ENCODE data around the gene SPRED3.

Gene SPRED3

DNA sequence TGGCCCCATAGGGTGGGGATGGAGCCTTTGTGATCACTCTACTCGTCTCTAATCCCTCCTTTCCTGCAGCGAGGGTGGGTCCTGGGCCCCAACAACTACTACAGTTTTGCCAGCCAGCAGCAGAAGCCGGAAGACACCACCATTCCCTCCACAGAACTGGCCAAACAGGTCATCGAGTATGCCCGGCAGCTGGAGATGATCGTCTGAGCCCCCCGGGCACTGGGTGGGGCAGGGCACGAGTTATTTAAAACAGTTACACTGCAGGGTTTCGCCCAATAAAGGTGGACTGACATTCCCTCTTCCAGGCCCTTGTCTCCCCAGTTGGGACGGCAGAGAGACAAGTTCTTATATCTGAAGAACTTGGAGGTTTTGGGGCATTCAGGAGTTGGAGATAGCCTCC is 5.3 kb upstream of the SPRED3 start:
- TF ChIP-seq, protein P1, sequence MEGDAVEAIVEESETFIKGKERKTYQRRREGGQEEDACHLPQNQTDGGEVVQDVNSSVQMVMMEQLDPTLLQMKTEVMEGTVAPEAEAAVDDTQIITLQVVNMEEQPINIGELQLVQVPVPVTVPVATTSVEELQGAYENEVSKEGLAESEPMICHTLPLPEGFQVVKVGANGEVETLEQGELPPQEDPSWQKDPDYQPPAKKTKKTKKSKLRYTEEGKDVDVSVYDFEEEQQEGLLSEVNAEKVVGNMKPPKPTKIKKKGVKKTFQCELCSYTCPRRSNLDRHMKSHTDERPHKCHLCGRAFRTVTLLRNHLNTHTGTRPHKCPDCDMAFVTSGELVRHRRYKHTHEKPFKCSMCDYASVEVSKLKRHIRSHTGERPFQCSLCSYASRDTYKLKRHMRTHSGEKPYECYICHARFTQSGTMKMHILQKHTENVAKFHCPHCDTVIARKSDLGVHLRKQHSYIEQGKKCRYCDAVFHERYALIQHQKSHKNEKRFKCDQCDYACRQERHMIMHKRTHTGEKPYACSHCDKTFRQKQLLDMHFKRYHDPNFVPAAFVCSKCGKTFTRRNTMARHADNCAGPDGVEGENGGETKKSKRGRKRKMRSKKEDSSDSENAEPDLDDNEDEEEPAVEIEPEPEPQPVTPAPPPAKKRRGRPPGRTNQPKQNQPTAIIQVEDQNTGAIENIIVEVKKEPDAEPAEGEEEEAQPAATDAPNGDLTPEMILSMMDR (IDR thresholded peaks at IDR 0.05; ENCODE audit: low read depth, low read length, missing control alignments), result no peak
- H3K4me3 ChIP-seq (ENCODE audit: low read depth, low read length), result no peak overlapping the region
- no peak for DNase-seq (ENCODE audit: low read depth)

DNA sequence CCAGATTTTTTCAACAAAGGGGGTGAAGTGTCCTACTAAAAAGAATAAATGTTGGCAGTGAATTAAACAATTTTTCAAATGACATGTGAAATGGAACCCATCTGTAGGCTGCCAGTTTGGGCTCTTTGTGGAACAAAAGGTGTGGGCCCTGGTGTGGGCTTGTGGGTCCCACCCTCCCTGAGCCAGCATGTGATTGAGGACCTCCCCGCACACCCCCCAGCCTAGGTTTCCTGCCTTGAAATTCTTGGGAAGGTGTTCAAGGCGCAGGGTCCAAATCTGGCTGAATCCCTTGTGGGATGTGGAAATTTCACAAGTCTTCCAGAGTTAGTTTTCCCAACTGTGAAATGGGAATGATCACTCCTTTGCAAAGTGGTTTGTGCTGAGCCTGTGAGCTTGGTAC is 4.8 kb upstream of the SPRED3 start:
- DNase-seq (ENCODE audit: low read depth), result no peak
- TF ChIP-seq, protein P1 (IDR thresholded peaks at IDR 0.05; ENCODE audit: low read depth, low read length, missing control alignments), result no peak
- no peak overlapping the region for H3K4me3 ChIP-seq (ENCODE audit: low read depth, low read length)

DNA sequence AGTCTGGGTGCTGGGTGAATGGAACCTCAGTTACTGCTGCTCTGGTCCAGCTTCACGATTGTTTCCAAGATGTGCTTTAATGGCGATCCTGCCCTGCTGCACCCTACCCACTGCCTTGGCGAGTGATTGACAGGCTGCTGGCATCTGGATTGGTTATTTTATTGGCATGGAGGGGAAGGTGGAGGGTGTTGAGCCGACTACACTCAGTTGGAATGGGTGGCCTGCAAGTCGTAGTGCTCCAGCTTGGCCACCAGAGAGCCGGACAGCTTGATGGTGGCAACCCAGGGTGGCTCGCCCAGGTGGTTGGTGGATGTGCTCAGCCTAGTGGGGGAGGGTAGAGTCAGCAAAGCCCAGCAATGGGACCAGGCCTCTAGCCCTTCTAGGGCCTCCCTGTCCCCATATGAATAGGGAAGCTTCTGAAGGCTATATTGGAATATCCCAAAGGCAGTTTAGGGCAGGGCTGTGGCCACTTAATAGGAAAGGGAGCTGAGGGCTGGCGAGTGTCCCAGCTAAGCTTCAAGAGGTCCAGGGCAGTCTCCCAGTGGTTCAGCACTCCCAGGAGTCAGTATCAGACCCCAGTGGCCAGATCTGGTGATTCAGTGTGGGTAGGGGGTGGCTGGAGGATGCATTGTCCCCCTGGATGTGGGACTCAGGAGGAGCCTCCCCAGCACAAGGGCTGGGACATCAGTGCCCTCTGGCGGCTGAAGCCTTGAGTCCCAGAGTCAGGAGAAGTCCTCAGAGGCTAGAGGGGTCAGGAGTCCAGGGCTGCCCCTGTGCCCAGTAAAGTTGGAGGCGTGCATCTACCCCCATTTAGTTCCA is 4.1 kb upstream of the SPRED3 start:
- H3K4me3 ChIP-seq (ENCODE audit: low read depth, low read length), result no peak overlapping the region
- DNase-seq (ENCODE audit: low read depth), result no peak
- TF ChIP-seq, protein P1 (IDR thresholded peaks at IDR 0.05; ENCODE audit: low read depth, low read length, missing control alignments), result peak; percentile 57

DNA sequence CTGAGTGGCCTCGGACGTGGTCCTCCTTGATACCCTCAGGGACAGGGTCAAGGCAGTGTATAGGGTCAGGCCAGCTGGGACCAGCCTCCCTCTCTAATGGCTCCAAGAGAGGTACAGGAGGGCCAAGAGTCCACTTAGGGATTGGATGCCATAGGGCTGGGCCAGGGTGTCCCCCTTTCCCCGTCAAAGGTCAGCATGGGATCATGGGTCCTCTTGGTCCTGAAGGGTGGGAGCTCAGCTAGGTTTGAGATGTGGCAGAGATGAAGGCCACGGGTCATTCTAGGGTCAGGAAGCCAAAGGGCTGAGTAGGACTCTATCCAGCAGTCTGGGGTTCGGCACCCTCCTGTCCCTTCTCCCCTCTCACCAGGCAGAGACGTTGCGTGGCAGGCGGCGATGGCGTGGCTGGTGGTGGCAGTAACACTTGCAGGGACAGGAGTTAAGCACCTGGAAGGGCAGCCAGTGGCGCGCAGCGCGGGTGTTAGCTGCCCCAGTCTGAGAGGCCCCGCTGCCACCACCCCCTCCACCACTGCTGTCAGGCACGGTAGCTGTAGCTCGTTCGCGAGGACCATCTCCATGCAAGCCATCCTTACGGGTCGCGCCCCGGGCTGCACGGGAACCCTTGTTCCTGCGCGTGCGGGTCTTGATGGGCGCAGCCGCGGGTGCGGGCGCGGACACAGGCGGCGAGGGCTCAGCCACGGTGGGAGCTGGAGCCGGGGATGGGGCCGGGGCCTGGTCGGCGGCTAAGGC is 3.3 kb upstream of the SPRED3 start:
- DNase-seq (ENCODE audit: low read depth), result no peak
- TF ChIP-seq, protein P1 (IDR thresholded peaks at IDR 0.05; ENCODE audit: low read depth, low read length, missing control alignments), result no peak
- H3K4me3 ChIP-seq (ENCODE audit: low read depth, low read length), result no peak overlapping the region

DNA sequence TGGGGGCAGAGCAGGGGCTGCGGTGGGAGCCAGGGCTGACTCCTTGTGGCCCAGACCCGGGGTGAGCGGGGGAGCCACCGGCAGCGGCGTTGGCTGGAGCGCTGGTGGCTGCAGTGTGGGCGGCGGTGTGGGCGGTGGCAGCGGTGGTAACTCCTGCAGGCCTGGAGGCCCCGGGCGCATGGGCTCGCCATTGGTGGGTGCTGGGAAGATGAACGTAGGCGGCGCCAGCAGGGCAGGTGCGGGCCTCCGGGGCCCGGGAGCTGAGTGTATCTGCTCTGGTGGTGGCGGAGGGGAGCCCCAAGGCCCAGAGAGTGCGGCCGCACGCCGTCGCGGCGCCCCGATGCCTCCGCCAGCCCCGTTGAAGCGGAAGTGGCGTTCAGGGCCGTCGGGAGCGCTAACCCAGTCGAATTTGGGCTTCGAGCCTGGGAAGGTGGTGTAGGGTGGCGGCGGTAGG is 2.7 kb upstream of the SPRED3 start:
- no peak for DNase-seq (ENCODE audit: low read depth)
- no peak overlapping the region for H3K4me3 ChIP-seq (ENCODE audit: low read depth, low read length)
- TF ChIP-seq, protein P1 (IDR thresholded peaks at IDR 0.05; ENCODE audit: low read depth, low read length, missing control alignments), result no peak

DNA sequence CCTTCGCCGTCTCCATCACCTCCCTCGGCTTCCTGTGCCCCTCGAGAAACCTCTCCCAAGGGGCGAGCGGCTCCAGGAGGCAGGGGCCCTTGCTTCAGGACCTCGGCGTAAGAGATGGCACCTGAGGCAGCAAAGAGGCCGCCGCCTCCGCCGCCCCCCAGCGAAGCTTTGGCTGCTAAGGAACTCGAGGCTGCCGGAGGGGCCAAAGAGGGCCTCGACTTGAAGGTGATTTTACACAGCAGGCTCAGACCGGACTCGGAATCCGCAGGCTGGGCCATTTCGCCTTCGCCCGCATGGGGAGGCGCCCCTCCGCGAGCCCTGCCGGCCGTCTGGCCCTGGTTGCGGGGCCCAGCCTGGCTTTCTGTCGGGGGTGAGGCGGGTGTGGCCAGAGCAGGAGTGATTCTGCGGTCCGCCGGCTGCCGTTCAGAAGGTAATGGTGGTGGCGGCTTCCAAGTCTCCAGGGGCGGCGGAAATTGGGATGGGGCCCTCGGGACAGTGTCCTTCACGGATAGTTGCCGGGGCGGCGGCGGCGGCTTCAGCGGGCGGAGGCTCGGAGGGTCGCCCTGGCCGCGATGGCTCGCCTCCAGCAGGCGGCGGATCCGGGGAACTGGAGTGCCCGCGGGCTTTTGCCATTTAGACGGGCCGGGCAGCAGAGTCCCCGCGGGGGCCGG is 2.1 kb upstream of the SPRED3 start:
- DNase-seq (ENCODE audit: low read depth), result no peak
- no peak overlapping the region for H3K4me3 ChIP-seq (ENCODE audit: low read depth, low read length)

More for the DNA sequence above, 2.1 kb upstream of the SPRED3 start:
- TF ChIP-seq, protein P1 (IDR thresholded peaks at IDR 0.05; ENCODE audit: low read depth, low read length, missing control alignments), result no peak

Measured in GM12864 (cell line).